ENCODE data around the gene PITHD1. TPM values are rescaled to one million over a fixed set of nuclear protein-coding genes. Genes with fewer than 3 reads are reported as not detected.

PITHD1 gene
- total and polyA plus RNA-seq, 2 donors (not counting 3 experiments of a cell fraction or from before 2014, with no cell fraction given): 35.8 to 43.1 TPM

DNA sequence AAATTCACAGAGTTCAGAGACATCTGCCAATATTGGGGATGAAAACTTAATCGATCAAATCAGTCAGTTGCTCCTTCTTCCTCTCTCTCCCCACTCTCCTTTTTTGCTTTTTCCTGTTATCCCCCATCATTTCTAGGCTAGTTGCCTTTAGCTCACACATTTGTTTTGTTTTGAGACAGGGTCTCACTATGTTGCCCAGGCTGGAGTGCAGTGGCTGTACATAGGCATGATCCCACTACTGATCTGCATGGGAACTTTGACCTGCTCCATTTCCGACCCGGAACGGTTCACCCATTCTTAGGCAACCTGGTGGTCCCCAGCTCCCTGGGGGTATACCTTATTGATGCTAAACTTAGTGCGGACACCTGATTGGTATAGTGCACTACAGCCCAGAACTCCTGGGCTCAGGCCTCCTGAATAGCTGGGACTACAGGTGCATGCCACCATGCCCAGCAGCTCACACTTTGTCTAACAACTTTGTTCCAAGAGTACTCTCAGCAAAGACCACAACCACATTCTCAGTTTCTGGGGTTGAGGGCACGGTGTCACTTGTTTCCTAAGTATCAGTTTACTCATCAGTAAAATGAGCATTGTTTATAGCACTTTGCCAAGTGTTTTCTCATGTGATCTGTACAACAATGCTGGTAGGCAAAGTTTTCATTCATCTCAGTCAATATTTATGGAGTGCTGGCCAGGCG is 41.6 kb upstream of the PITHD1 start:
- no peak overlapping the region for H3K27ac ChIP-seq (ENCODE audit: insufficient read depth, low read depth, low read length)
- DNase-seq (ENCODE audit: low read depth, low spot score): no peak
- H3K79me2 ChIP-seq (ENCODE audit: control insufficient read depth, insufficient read depth, low read length): peaks cover 11% of the 10 kb centered on the region
- no peaks in the 10 kb centered on the region for H3K4me1 ChIP-seq (ENCODE audit: control insufficient read depth, extremely low read depth, insufficient read depth, low read length)
- H3K4me3 ChIP-seq (replicated peaks in 1 of 3; ENCODE audit: insufficient read depth in 1 of 3, low read depth in 1 of 3, low read length in 3 of 3): no peak overlapping the region
- H3K36me3 ChIP-seq (ENCODE audit: control insufficient read depth in 2 of 2, extremely low read depth in 1 of 2, insufficient read depth in 2 of 2, low read length in 2 of 2): no peaks in the 10 kb centered on the region
- H2AFZ ChIP-seq (ENCODE audit: low read depth, low read length): no peak overlapping the region
- no peak overlapping the region for H3K9ac ChIP-seq (replicated peaks; ENCODE audit: extremely low read depth, insufficient read depth, low read length)
- H4K20me1 ChIP-seq (replicated peaks; ENCODE audit: control insufficient read depth, extremely low read depth, insufficient read depth, low read length): no peaks in the 10 kb centered on the region
- H3K4me2 ChIP-seq (ENCODE audit: insufficient read depth, low read length): no peak overlapping the region
- POLR2A ChIA-PET: no interaction called here
- no TSS peak for BruUV-seq (replicated peaks)
- intact Hi-C loops (cut with micrococcal nuclease) (no loop called here), dilution Hi-C loops (cut with MboI; ENCODE audit: extremely low pct_ligation_motif_present, low sequenced_read_pairs) (no loop called here)
- CTCF ChIA-PET: interaction anchor here (1.1 kb wide), 1 partner anchor 10 kb away, joined by 5 read pairs; no protein-coding TSS in a partner anchor
- no peak for FAIRE-seq
- no peaks in the 10 kb centered on the region for H3K9me1 ChIP-seq (replicated peaks; ENCODE audit: control insufficient read depth, extremely low read depth, insufficient read depth, low read length)
- H3K9me3 ChIP-seq (replicated peaks; ENCODE audit: control insufficient read depth, insufficient read depth, low read length): no peaks in the 10 kb centered on the region
- H3K27me3 ChIP-seq (ENCODE audit: control insufficient read depth in 2 of 2, insufficient read depth in 2 of 2, low read length in 2 of 2): no peaks in the 10 kb centered on the region
- TF ChIP-seq POLR2A (IDR thresholded peaks at IDR 0.05; ENCODE audit: low read depth, low read length) (no peak), GATA2 (IDR thresholded peaks at IDR 0.05; ENCODE audit: insufficient read depth, insufficient read length, low read depth, low read length) (no peak)

DNA sequence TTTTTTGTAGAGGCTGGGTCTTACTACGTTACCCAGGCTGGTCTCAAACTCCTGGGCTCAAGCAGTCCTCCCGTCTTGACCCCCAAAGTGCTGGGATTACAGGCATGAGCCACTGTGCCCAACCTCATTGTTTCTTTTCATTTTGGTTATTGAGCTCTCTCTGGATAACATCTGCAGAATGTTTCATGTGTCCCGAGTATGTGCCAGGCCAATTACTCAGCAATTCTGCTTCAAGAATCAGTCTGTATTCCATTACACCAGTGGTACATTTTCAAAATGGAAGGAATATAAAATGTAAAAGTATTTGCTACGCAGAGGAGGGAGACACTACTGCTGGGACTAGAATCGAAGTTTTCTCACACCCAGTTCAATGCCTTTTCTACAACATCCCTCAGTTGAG is 36.6 kb upstream of the PITHD1 start:
- no peaks in the 10 kb centered on the region for H3K9me3 ChIP-seq (replicated peaks; ENCODE audit: control insufficient read depth, insufficient read depth, low read length)
- peaks cover 11% of the 10 kb centered on the region for H4K20me1 ChIP-seq (replicated peaks; ENCODE audit: control insufficient read depth, extremely low read depth, insufficient read depth, low read length)
- peaks cover 31% of the 10 kb centered on the region for H3K79me2 ChIP-seq (ENCODE audit: control insufficient read depth, insufficient read depth, low read length)
- intact Hi-C loops (cut with micrococcal nuclease): loop anchor here (5.0 kb wide), 1 partner anchor 184 kb away; the partner anchor contains the start of gene ID3
- H3K4me2 ChIP-seq (ENCODE audit: insufficient read depth, low read length): no peak overlapping the region
- no peak for DNase-seq (ENCODE audit: low read depth, low spot score)
- H3K9ac ChIP-seq (replicated peaks; ENCODE audit: extremely low read depth, insufficient read depth, low read length): no peak overlapping the region
- H3K9me1 ChIP-seq (replicated peaks; ENCODE audit: control insufficient read depth, extremely low read depth, insufficient read depth, low read length): no peaks in the 10 kb centered on the region
- ChIA-PET POLR2A (interaction anchor here (0.6 kb wide), 1 partner anchor 42 kb away, joined by 7 read pairs; no protein-coding TSS in a partner anchor), CTCF (no interaction called here)
- dilution Hi-C loops (cut with MboI; ENCODE audit: extremely low pct_ligation_motif_present, low sequenced_read_pairs): no loop called here
- H3K4me3 ChIP-seq (replicated peaks in 1 of 3; ENCODE audit: insufficient read depth in 1 of 3, low read depth in 1 of 3, low read length in 3 of 3): no peak overlapping the region
- H3K4me1 ChIP-seq (ENCODE audit: control insufficient read depth, extremely low read depth, insufficient read depth, low read length): peaks cover 19% of the 10 kb centered on the region
- FAIRE-seq: no peak
- no peak overlapping the region for H2AFZ ChIP-seq (ENCODE audit: low read depth, low read length)
- peaks cover 0 to 2% of the 10 kb centered on the region in 2 experiments for H3K36me3 ChIP-seq (ENCODE audit: control insufficient read depth in 2 of 2, extremely low read depth in 1 of 2, insufficient read depth in 2 of 2, low read length in 2 of 2)
- no TSS peak for BruUV-seq (replicated peaks)
- TF ChIP-seq POLR2AphosphoS5 (IDR thresholded peaks at IDR 0.05; ENCODE audit: insufficient read depth, low read depth, low read length): no peak
- no peak for TF ChIP-seq EZH2 (IDR thresholded peaks at IDR 0.05; ENCODE audit: borderline replicate concordance, low read depth, low read length, severe bottlenecking)
- no peak for TF ChIP-seq MYC (IDR thresholded peaks at IDR 0.05; ENCODE audit: low read depth, low read length)
- TF ChIP-seq POLR2A (IDR thresholded peaks at IDR 0.05; ENCODE audit: low read depth, low read length): no peak
- TF ChIP-seq JUN (IDR thresholded peaks at IDR 0.05; ENCODE audit: borderline replicate concordance, insufficient read depth, insufficient read length, low read depth): no peak
- no peaks in the 10 kb centered on the region for H3K27me3 ChIP-seq (ENCODE audit: control insufficient read depth in 2 of 2, insufficient read depth in 2 of 2, low read length in 2 of 2)
- no peak overlapping the region for H3K27ac ChIP-seq (ENCODE audit: insufficient read depth, low read depth, low read length)
